GM19395 (cell line): ENCODE measurements around the gene SERPINB1.
"Not testable (repeated sequence)": the region's sequence is repeated elsewhere in the genome, so short reads cannot be mapped to it uniquely, and the experiment has no call there.

Experiments
- ATAC-seq: cut with Tn5 transposase; IDR thresholded peaks from one replicate; pipeline ENCODE4 v1.9.1; 2021; ENCODE audit warnings: mild to moderate bottlenecking, moderate library complexity; ENCODE audit not compliant: unreplicated experiment

Gene SERPINB1

DNA sequence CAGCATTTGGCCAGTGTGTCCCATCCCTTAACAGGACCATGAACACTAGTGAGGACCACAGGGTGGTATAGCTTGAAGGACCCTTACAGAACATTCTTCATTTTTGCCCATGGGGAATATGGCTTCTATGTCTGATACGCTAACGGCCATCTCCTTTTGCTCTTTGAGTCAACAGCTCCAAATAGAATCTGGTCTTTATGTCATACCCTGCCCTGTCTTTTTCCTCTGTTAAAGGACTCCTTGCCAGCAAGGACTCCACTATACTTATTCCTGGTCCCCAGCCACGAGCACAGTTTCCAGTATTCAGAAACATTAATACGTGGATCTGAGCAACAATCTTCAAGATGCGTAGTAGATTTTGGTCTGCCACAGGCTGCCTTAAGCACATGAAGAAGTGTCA, 22.5 kb downstream of the SERPINB1 start:
- ATAC-seq: no peak

DNA sequence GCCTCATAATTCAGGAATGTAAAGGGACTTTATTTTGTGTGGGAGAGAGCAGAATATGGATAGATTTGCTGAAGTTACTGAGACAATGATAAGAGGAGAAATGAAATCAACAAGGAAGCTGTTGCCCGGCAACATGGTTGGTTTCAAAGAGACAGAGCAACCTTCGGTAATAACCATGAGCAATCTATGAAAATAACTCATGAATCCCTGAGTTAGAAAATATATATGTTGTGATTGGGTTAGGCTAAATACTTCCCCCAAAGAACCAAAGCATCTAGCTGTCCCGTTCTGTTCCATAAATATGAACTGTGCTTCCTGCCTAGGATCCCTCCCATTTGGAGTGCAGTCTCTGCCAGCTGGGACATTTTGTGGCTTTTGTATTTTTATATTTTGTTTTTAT, 23.1 kb downstream of the SERPINB1 start:
- ATAC-seq: no peak

DNA sequence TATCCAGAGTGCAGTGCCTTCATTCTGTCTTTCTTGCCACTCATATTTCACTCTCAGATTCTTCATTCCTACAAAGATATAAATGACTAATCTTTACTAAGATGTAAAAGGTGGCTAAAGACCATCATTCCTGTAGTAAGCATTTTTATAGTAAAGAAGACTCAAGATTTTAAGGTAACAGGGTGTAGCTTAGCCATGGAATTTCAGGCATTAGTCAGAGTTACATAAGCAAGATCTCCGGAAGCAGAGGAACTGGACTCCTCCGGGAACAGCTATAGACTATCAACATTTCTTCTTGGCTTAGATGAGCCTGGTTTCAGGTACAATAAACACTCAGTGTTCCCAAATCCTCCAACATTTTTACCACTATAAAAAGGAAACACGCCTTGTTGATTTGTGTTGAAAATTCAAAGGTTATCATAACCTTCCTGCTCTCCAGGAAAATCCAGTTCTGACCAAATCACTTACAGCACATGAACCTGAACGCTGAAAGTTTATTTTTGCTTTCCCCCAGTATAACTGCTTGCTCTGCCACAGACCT, 23.7 kb downstream of the SERPINB1 start:
- ATAC-seq: no peak

GRCh38 chr6:2816158-2816557, 25.5 kb downstream of the SERPINB1 start:
- ATAC-seq: no peak

DNA sequence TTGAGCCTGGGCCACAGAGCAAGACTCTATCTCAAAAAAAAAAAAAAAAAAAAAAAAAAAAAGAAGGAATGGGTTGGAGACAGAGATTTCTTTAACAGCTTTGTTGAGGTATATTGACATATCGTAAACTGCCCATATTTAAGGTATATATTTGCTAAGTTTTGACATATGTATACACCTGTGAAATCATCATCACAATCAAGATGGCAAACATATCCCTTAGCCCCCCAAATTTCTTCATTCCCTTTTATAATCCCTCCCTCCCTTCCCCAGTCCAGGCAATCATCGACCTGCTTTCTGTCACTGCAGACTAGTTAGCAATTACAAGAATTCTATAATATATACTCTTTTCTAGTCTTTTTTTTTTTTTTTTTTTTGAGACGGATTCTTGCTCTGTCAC, 29.0 kb downstream of the SERPINB1 start:
- ATAC-seq: no peak

- no peak for ATAC-seq
Observed at GRCh38 chr6:2810092-2810671, 31.5 kb downstream of the SERPINB1 start.

GRCh38 chr6:2809015-2809414, 32.6 kb downstream of the SERPINB1 start:
- no peak for ATAC-seq

DNA sequence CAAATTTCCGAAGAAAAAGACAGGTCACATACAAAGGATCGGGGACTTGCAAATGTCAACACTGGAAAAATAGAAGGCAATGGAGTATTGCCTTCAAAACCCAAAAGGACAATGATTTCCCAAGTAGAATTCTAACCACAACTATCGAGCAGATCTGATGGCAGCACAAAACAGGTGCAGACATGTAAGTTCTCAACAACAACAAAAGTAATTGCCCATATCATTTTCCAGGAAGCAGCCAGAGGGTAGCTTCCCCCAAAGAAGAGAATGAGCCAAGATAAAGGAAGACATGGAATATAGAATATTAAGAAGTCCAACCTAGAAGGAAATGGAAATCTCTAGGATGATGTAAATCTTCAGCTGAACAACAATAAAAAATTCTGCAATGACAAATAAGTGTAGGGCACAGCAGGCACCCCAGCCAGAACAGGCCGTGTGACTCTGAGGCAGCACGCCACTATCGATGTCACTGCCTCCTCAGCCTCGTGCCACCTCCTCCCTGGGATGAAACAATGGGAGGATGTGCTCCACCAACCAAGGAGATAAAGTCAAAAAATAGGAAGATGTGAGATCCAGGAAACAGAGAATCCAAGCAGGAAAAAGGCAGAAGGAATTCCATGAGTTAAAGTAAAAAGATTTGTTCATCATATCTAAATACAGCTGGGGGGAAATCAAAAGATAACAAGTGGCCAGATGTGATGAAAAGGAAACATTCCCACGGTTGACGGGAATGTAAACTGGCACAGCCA, 34.1 kb downstream of the SERPINB1 start:
- no peak for ATAC-seq

DNA sequence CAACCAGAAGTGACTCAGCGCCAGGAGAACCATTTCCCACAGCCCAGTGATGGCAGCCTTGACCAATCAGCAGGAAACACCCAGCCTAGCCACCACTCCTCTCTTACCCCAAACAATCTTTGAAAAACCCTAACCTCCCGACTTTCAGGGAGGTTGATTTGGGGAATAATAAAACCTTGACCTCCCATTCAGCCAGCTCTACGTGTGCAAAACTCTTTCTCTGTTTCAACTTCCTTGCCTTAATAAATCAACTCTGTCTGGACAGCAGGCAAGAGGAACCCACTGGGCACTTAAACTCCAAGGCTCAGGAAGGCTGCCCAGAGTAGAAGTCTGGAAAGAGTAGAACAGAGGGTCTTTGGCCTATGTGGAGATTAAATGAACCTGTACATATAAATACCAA, 35.0 kb downstream of the SERPINB1 start:
- no peak for ATAC-seq

DNA sequence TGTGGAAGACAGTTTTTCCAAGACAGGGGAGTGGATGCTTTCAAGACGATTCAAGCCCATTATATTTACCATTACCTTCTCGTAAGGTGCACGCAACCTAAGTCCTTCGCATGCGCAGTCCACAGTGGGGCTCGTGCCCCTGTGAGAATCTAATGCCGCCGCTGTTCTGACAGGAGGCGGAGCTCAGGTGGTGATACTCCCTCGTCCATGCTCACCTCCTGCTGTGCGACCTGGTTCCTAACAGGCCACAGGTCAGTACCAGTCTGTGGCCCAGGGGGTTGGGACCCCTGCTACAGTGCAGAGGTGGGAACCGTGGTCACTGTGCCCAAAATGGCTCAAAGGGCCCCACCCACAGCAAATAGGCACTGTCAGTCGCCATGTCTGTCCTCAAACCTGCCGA, 36.6 kb downstream of the SERPINB1 start:
- ATAC-seq: no peak

DNA sequence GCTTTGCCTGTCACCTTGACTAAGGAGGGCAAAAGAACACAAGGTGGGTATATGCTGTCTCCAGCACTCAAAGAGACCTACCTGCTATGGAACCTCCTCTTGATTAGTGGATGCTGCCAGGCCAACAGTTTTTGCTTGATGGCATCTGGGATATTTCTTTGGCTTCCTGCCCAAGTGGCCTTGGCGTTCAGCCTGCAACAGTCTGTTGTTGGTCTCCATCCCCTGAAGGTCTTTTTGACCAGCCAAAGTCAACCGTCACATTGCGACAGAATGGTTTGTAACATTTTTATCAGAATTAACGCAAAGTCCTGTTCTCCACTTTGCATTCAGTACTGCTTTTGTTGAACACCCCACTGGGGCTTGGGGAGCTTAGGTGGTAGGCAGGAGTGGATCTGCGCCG, 37.1 kb downstream of the SERPINB1 start:
- ATAC-seq: no peak

DNA sequence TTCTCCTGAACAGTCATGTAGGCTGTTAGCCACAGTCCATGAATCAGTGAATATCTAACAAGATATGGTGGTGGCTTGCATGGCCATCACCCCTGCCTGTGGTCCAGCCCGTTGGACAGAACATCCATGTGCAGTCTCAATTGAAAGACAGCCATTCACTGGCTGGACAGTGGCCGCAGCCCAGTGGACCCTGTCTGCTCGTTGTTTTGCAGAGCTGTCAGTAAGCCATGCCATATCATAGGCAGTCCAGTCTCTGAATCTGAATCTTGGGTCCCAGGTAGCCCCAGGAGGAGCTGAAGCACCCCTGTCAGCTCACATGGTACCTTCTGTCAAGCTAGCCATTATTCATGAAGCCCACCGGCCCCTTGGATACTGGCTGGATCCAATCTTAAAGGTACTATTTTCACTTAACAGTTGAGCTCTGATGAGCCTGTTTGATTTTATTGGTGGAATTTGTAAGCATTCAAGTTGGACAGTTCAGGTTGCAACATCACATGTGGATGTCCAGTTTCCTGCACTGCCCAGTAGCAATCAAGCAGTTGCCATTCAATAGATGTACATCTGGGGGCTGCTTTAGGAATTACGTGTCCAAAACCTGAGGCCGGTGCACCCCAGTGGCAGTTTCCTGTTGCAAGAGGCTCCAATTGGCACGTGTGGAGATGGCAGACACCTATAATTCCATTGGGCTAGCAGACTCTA, 37.8 kb downstream of the SERPINB1 start:
- no peak for ATAC-seq

- no peak for ATAC-seq
Observed at GRCh38 chr6:2802521-2803060, 39.1 kb downstream of the SERPINB1 start.

DNA sequence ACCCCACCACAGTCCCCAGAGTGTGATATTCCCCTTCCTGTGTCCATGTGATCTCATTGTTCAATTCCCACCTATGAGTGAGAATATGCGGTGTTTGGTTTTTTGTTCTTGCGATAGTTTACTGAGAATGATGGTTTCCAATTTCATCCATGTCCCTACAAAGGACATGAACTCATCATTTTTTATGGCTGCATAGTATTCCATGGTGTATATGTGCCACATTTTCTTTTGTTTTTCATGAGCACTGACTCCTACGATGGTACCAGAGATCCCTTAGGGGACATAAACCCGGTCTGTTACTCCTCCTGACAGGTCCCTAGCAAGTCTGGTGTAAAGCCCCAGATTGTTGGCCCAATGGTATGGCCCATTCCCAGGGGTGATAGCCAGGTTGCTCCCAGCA, 40.0 kb downstream of the SERPINB1 start:
- not testable (repeated sequence) for ATAC-seq

GRCh38 chr6:2800552-2801316, 40.9 kb downstream of the SERPINB1 start:
- no peak for ATAC-seq

DNA sequence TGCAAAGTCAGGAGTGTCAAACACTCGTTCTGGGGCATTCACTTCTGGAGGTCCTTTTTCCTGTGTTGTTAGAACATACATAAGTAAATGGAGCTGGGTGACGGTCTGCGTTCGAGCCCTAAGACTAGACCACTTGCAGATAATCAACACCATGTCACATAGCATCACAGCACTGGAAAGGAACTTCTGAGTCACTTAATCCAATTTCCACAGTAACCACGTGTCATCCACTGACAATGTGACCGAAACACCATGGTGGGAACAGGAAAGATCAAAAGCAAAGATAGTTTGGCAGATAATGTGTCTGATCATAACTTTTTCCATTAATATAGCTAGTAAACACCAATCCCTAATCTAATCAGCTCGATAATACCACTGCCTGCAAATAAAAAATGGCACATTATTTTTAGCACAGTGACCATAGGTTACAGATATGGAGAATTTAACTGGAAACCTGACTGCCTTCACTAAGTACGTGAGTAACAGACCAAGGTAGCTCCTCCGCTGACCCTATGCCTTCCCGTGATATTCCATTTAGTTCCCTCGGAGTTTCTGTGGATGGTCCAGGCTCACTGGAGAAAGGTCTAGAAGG, 41.6 kb downstream of the SERPINB1 start:
- ATAC-seq: no peak

GRCh38 chr6:2798586-2799134, 43.0 kb downstream of the SERPINB1 start:
- ATAC-seq: no peak

GRCh38 chr6:2797564-2798031, 44.1 kb downstream of the SERPINB1 start:
- no peak for ATAC-seq

DNA sequence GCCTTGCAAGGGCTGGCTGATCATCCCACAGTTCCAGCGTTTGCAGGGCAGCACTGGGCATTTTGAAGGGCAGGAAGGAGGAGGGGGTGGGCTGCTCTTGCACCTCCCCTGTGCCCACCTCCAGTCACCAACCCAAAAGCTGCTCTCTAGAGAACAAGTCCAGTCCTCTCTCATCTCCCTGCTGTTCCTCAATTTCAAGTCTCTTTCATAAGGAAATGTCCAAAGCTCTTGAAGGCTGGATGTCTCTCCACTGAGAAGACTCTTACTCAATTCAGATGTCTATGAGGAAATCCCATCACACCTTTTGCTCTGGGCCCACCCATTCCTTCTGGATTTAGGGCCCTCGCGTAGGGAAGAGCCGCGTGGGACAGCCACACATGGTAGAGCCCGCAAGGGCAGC, 44.8 kb downstream of the SERPINB1 start:
- no peak for ATAC-seq

DNA sequence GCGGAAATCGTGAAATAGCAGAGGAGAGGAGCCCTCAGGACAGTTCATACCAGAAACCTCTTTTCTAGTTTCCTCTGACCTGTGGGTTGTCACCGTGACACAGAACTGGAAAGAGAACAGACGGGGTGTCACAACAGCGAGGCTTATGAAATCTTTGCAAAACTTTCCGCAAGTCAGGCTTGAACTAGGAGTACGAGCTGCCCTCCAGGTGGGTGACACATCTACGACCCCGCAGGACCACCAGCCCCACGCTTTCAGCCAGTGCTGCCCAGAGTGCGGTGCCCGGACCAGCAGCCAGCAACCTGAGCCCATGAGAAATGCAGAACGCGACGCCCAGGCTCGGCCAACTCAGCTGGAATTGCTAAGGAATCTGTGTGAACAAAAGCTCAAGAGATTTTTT, 45.7 kb downstream of the SERPINB1 start:
- ATAC-seq: no peak
